ENCODE data around the gene AK3. TPM values are rescaled to one million over a fixed set of nuclear protein-coding genes. Genes with fewer than 3 reads are reported as not detected.
A peak's percentile ranks its signal among the peaks of the same experiment; 100 is the strongest.

AK3 gene
- total and polyA plus RNA-seq, 9 of the 15 experiments (the other 6 are each of a cell fraction or from before 2014, with no cell fraction given) = 12.2 to 78.6 (median 41.8) TPM

DNA sequence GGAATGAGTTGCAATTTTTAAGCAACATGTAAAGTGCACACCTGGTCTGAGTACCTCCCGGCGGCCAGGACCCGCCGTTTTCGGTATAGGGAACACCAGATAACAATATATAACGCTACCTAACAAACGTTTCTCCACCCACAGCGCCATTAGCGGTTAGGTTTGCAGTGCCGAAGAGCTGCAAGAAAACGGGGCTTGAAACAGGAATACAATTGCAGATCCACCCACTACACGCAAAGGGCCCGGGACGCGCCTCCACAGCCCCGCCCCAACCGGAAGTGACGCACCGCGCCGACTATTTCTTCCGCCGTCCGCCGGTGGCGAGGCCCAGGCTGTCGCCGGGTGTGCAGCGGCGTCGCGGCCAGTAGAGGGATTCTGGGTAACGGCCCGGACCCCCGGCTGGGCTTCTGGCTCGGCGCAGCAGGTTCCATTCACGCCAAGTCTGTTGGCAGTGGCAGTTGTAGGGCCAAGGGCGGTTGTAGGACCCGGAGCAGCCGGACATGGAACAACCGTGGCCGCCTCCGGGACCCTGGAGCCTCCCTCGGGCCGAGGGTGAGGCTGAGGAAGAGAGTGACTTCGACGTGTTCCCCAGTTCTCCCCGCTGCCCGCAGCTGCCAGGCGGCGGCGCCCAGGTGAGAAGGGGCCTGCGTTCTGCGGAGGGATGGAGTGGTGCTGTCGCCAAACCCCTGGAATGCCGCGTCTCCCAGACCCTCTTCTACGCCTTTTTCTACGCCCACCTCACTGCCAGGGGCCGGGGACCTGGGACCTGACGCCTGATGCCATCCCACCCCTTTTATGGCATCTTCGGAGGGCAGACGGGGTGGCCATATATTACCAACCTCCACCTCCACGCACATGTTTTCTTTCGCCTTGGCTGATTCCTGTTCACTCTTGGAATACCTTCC lies 61.5 kb downstream of the AK3 start, which contains the start of gene CDC37L1 (continued):
- TF ChIP-seq FOXA3 (CRISPR knock-in tag; conservative IDR thresholded peaks at IDR 0.05 in 1 of 2, IDR thresholded peaks at IDR 0.05 in 1 of 2) (no peak), ZNF707 (CRISPR knock-in tag; conservative IDR thresholded peaks at IDR 0.05) (no peak), CBX1 (IDR thresholded peaks at IDR 0.05; ENCODE audit: low read depth) (peak; percentile 70; the same call in 1 of the 2 replicates), ZNF79 (CRISPR knock-in tag; IDR thresholded peaks at IDR 0.05; ENCODE audit: low read depth) (no peak), ZNF311 (CRISPR knock-in tag; IDR thresholded peaks at IDR 0.05) (no peak), ZNF121 (CRISPR knock-in tag; conservative IDR thresholded peaks at IDR 0.05) (no peak), NCOA6 (IDR thresholded peaks at IDR 0.05) (0 out of 2 replicates have a peak, but pooled peaks have one; percentile 18), CREBBP (IDR thresholded peaks at IDR 0.05; ENCODE audit: low read depth, low read length) (no peak), EWSR1 (IDR thresholded peaks at IDR 0.05; ENCODE audit: borderline replicate concordance, low read depth, partially characterized antibody) (no peak), PURB (CRISPR knock-in tag; IDR thresholded peaks at IDR 0.05; ENCODE audit: low read depth) (no peak), ZSCAN32 (CRISPR knock-in tag; IDR thresholded peaks at IDR 0.05) (no peak), ZNF354B (CRISPR knock-in tag; IDR thresholded peaks at IDR 0.05) (no peak), HDAC2 (IDR thresholded peaks at IDR 0.05) (no peak), ZNF76 (CRISPR knock-in tag; IDR thresholded peaks at IDR 0.05; ENCODE audit: borderline replicate concordance) (no peak; the same call in 1 of the 2 replicates), GTF2A2 (tag; IDR thresholded peaks at IDR 0.05) (no peak), TEAD1 (CRISPR knock-in tag; IDR thresholded peaks at IDR 0.05) (no peak)
- TF ChIP-seq, protein P1, sequence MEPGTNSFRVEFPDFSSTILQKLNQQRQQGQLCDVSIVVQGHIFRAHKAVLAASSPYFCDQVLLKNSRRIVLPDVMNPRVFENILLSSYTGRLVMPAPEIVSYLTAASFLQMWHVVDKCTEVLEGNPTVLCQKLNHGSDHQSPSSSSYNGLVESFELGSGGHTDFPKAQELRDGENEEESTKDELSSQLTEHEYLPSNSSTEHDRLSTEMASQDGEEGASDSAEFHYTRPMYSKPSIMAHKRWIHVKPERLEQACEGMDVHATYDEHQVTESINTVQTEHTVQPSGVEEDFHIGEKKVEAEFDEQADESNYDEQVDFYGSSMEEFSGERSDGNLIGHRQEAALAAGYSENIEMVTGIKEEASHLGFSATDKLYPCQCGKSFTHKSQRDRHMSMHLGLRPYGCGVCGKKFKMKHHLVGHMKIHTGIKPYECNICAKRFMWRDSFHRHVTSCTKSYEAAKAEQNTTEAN (CRISPR knock-in tag; IDR thresholded peaks at IDR 0.05) = no peak
- TF ChIP-seq, protein P2, sequence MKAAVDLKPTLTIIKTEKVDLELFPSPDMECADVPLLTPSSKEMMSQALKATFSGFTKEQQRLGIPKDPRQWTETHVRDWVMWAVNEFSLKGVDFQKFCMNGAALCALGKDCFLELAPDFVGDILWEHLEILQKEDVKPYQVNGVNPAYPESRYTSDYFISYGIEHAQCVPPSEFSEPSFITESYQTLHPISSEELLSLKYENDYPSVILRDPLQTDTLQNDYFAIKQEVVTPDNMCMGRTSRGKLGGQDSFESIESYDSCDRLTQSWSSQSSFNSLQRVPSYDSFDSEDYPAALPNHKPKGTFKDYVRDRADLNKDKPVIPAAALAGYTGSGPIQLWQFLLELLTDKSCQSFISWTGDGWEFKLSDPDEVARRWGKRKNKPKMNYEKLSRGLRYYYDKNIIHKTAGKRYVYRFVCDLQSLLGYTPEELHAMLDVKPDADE (conservative IDR thresholded peaks at IDR 0.05; ENCODE audit: control insufficient read depth, low read depth, low read length) = peak; percentile 49; the same call in 1 of the 2 replicates
- TF ChIP-seq, protein P3, sequence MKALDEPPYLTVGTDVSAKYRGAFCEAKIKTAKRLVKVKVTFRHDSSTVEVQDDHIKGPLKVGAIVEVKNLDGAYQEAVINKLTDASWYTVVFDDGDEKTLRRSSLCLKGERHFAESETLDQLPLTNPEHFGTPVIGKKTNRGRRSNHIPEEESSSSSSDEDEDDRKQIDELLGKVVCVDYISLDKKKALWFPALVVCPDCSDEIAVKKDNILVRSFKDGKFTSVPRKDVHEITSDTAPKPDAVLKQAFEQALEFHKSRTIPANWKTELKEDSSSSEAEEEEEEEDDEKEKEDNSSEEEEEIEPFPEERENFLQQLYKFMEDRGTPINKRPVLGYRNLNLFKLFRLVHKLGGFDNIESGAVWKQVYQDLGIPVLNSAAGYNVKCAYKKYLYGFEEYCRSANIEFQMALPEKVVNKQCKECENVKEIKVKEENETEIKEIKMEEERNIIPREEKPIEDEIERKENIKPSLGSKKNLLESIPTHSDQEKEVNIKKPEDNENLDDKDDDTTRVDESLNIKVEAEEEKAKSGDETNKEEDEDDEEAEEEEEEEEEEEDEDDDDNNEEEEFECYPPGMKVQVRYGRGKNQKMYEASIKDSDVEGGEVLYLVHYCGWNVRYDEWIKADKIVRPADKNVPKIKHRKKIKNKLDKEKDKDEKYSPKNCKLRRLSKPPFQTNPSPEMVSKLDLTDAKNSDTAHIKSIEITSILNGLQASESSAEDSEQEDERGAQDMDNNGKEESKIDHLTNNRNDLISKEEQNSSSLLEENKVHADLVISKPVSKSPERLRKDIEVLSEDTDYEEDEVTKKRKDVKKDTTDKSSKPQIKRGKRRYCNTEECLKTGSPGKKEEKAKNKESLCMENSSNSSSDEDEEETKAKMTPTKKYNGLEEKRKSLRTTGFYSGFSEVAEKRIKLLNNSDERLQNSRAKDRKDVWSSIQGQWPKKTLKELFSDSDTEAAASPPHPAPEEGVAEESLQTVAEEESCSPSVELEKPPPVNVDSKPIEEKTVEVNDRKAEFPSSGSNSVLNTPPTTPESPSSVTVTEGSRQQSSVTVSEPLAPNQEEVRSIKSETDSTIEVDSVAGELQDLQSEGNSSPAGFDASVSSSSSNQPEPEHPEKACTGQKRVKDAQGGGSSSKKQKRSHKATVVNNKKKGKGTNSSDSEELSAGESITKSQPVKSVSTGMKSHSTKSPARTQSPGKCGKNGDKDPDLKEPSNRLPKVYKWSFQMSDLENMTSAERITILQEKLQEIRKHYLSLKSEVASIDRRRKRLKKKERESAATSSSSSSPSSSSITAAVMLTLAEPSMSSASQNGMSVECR (CRISPR knock-in tag; IDR thresholded peaks at IDR 0.05) = peak; percentile 62

Data from K562 (cell line).